AG08396 (cell line): ENCODE data around the gene SHF.

Source experiments
- DNase-seq: peaks from one replicate; pipeline ENCODE4 v3.0.0; 2012; ENCODE audit warnings: low spot score, mixed read lengths

The SHF gene

GRCh38 chr15:45169608-45170480 is 17.9 kb downstream of the SHF start:
- DNase-seq: no peak

- no peak for DNase-seq
Measured at GRCh38 chr15:45168751-45169551, 18.8 kb downstream of the SHF start.

- DNase-seq: no peak
Measured at GRCh38 chr15:45168286-45168685, 19.5 kb downstream of the SHF start.

GRCh38 chr15:45167631-45168205 is 20.0 kb downstream of the SHF start:
- DNase-seq: no peak

- DNase-seq: peak; percentile 91
Measured at GRCh38 chr15:45166834-45167630, 20.7 kb downstream of the SHF start.

GRCh38 chr15:45165536-45165935 is 22.2 kb downstream of the SHF start:
- DNase-seq: no peak

- DNase-seq: no peak
Measured at GRCh38 chr15:45164914-45165313, 22.9 kb downstream of the SHF start.

GRCh38 chr15:45163508-45163856 is 24.3 kb downstream of the SHF start:
- DNase-seq: no peak

DNA sequence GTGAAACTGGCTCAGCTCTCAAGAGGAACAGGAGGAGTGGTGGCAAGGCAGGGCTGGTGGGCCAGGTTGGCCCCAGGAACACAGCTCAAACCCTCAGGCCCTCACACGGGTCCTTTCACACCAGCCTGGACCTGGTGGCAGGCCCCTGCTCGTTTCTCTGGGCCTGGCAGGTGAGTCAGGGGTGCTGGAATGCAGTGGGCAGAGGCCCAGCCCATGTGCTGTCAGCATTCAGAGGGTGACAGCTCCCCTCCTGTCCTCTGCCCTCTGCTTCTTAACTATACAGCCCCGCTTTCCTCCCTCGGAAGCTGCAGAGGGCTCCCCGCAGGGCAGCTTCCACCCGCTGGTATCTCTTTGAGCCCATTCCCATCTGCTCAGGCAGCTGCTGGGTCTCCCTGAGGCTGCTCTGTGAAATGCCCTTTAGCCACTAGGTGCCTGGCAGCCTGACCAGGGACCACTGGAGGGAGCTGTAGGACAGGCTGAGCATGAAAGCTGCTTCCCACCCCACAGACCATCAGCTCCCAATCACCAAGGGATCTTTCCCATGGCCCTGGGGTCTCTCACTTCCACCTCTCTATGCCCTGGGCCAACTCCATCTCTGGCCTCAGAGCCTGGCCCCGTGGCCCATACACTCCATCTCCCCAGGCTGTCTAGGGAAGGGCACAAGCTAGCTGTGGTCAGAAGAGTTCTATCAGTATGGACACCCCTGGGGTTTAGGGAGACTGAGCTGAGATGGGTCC is 24.8 kb downstream of the SHF start:
- peak; percentile 93 for DNase-seq

DNA sequence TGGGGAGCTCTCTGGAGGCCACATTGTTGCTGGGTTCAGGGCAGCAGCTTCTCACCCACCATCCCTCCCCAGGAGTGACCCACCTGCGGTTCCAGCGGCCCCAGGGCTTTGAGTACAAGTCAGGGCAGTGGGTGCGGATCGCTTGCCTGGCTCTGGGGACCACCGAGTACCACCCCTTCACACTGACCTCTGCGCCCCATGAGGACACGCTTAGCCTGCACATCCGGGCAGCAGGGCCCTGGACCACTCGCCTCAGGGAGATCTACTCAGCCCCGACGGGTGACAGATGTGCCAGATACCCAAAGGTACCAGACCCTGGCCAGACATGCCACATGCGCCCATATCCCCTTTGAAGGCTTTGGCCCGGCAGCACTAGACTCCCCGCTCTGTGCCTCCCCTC is 26.1 kb downstream of the SHF start:
- DNase-seq: no peak

- DNase-seq: peak; percentile 73
Measured at GRCh38 chr15:45157974-45158373, 29.8 kb downstream of the SHF start.

DNA sequence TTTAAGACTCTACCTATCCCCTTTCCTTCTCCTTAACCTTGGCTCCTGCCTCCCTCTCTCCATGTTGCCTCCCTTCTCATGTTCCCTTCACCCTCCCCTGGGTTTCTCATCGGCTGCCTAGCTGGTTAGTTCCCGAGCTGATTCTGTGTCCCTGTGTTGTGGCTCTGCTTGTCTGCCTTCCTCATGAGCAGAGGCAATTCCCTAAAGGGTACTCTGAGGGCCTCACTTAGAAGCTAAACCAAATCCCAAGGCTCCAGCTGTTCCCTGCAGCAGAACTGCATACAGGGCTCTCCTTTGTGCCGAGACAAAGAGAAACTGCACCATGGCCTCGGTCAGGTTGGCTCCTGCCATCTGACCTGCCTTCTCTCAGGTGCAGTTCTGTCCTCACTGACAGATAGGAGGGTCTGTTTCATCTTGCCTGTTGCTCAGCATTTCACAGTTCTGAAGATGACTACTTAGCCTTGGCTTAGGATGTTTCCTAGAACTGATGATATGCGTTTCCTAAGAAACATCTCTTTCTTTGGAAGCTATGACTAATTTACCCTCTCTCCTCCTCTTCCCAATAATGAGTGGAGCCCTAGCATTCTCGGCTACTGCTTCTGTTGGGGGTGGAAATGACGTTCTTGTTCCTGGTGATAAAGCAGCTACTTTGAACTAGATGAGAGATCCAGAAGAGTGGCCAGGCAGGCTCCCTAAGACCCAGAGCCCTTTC is 30.9 kb downstream of the SHF start:
- peak; percentile 60 for DNase-seq

GRCh38 chr15:45155739-45156138 is 32.0 kb downstream of the SHF start:
- no peak for DNase-seq

GRCh38 chr15:45151998-45152828 is 35.6 kb downstream of the SHF start:
- no peak for DNase-seq

- no peak for DNase-seq
Measured at GRCh38 chr15:45150997-45151396, 36.8 kb downstream of the SHF start.

- no peak for DNase-seq
Measured at GRCh38 chr15:45150481-45150880, 37.3 kb downstream of the SHF start.

- no peak for DNase-seq
Measured at GRCh38 chr15:45149060-45149459, 38.7 kb downstream of the SHF start.

GRCh38 chr15:45148076-45149059 is 39.4 kb downstream of the SHF start:
- DNase-seq: no peak

DNA sequence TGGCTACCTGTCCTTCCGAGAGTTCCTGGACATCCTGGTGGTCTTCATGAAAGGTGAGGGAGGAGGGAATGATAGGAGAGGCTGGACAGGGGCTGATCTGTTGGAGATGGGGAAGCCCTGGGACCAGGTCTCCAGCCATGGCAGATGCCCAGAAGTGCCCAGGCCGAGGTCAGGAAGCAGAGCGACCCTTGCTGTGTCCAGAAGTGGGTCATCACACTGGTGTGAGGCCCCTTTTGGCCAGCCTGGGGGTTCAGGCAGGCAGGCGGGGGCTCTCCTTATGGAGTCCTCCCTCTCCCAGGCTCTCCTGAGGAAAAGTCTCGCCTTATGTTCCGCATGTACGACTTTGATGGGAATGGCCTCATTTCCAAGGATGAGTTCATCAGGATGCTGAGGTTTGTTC is 40.2 kb downstream of the SHF start:
- no peak for DNase-seq
